Measurements from ENCODE around the gene RNF34. TPM values are rescaled to one million over a fixed set of nuclear protein-coding genes. Genes with fewer than 3 reads are reported as not detected.

Gene RNF34
- total RNA-seq (ENCODE audit: unreplicated experiment) = 63.7 TPM
- long read RNA-seq, transcript RNF34-201 (6 exons, 2,066 nt) = major isoform, 24 of 33 reads
- long read RNA-seq, partial matches to known transcripts = 1 of 33 reads
- long read RNA-seq, other reads (novel, unspliced or antisense) = 6 of 33 reads

- Mint-ChIP-seq H3K9me3 (ENCODE audit: unreplicated experiment) (peaks cover 4% of the 10 kb centered on the region), H3K27ac (ENCODE audit: unreplicated experiment) (peak within 1 kb of the TSS; percentile 96), H3K4me3 (ENCODE audit: unreplicated experiment) (peak within 1 kb of the TSS; percentile 97), H3K27me3 (ENCODE audit: unreplicated experiment) (peaks cover 5% of the 10 kb centered on the region), H3K36me3 (ENCODE audit: unreplicated experiment) (no peaks in the 10 kb centered on the region), H3K4me1 (ENCODE audit: low read depth, unreplicated experiment) (peaks cover 9% of the 10 kb centered on the region)
- DNase-seq = peak; percentile 99
- TF ChIP-seq CTCF (IDR thresholded peaks at IDR 0.05; ENCODE audit: partially characterized antibody, unreplicated experiment) = no peak
These were observed at the start of gene RNF34 for GRCh38 chr12:121399391-121400331. RNF34 (plus strand) TSS chr12:121400118; CDS start chr12:121400213, 95 bp downstream.

GRCh38 chr12:121351820-121352681 is 47.9 kb upstream of the RNF34 start, which contains the start of gene ANAPC5:
ANAPC5 (minus strand) TSS chr12:121352411; CDS start chr12:121352340, 71 bp downstream.
- Mint-ChIP-seq H3K27me3 (ENCODE audit: unreplicated experiment) (peaks cover 8% of the 10 kb centered on the region), H3K4me3 (ENCODE audit: unreplicated experiment) (peak within 1 kb of the TSS; percentile 99)

GRCh38 chr12:121352682-121353018 is 47.3 kb upstream of the RNF34 start:
- no peak for TF ChIP-seq CTCF (IDR thresholded peaks at IDR 0.05; ENCODE audit: partially characterized antibody, unreplicated experiment)
- no peaks in the 10 kb centered on the region for H3K4me1 Mint-ChIP-seq (ENCODE audit: low read depth, unreplicated experiment)
- H3K36me3 Mint-ChIP-seq (ENCODE audit: unreplicated experiment) = no peaks in the 10 kb centered on the region

More at GRCh38 chr12:121351820-121352681, 47.9 kb upstream of the RNF34 start, which contains the start of gene ANAPC5:
- DNase-seq = peak; percentile 84
- peak within 1 kb of the TSS; percentile 91 for H3K27ac Mint-ChIP-seq (ENCODE audit: unreplicated experiment)
- TF ChIP-seq CTCF (IDR thresholded peaks at IDR 0.05; ENCODE audit: partially characterized antibody, unreplicated experiment) = no peak
- H3K36me3 Mint-ChIP-seq (ENCODE audit: unreplicated experiment) = no peaks in the 10 kb centered on the region
- no peaks in the 10 kb centered on the region for H3K4me1 Mint-ChIP-seq (ENCODE audit: low read depth, unreplicated experiment)
- H3K9me3 Mint-ChIP-seq (ENCODE audit: unreplicated experiment) = peaks cover 2% of the 10 kb centered on the region

GRCh38 chr12:121355818-121356217 is 44.1 kb upstream of the RNF34 start:
- Mint-ChIP-seq H3K4me3 (ENCODE audit: unreplicated experiment) (no peak overlapping the region), H3K27me3 (ENCODE audit: unreplicated experiment) (peaks cover 8% of the 10 kb centered on the region), H3K9me3 (ENCODE audit: unreplicated experiment) (peaks cover 2% of the 10 kb centered on the region), H3K4me1 (ENCODE audit: low read depth, unreplicated experiment) (no peaks in the 10 kb centered on the region), H3K27ac (ENCODE audit: unreplicated experiment) (no peak overlapping the region), H3K36me3 (ENCODE audit: unreplicated experiment) (no peaks in the 10 kb centered on the region)
- TF ChIP-seq CTCF (IDR thresholded peaks at IDR 0.05; ENCODE audit: partially characterized antibody, unreplicated experiment) = no peak
- no peak for DNase-seq

More at GRCh38 chr12:121352682-121353018, 47.3 kb upstream of the RNF34 start:
- peak overlapping the region; percentile 99 for H3K4me3 Mint-ChIP-seq (ENCODE audit: unreplicated experiment)
- peaks cover 8% of the 10 kb centered on the region for H3K27me3 Mint-ChIP-seq (ENCODE audit: unreplicated experiment)
- peaks cover 2% of the 10 kb centered on the region for H3K9me3 Mint-ChIP-seq (ENCODE audit: unreplicated experiment)
- DNase-seq = no peak
- peak overlapping the region; percentile 91 for H3K27ac Mint-ChIP-seq (ENCODE audit: unreplicated experiment)

Data from glutamatergic neuron (in vitro differentiated cells).